NCI-H2081 treated with DMSO at 0.1 percent for 48 hours (cell line): ENCODE measurements around the gene DOC2B.
"Not testable (repeated sequence)": the region's sequence is repeated elsewhere in the genome, so short reads cannot be mapped to it uniquely, and the experiment has no call there.

Experiments used
- DNase-seq: peaks from one replicate; lab custom pipeline; 2025; lab: John Stamatoyannopoulos, UW

DOC2B gene

DNA sequence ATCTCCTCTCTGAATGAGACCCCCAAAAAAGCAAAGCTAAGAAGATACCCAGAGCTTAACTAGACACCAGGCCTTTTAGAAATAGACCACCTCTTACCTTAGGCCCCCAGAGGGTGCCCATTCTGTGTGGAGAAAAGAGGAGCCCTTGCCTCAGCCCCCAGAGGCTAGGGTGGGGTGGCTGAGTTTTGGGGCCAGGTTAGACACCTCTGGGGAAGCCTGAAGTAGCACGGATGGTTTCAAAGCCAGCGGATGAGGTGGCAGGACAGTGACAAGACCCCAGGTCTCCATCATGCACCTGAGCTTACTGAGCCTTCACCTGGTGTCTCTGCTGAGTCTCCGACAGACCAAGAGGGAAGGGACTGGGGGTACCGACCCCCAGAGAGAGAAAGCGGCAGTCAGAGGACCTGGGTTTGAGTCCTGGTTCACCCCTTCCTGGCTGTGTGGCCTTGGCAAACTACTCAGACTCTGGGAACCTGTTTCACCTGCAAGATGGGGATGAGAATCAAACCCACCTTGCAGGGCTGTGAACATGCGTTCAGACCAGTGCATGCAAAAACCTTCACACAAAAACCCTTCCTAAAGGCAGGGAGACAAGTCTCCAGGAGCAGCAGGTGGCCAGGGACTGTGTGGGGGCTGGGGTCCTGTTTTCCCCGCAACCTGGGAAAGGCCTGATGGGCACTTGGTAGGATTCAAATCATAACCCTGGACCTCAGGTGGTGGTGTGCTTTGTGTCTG, 36.3 kb downstream of the DOC2B start:
- no peak for DNase-seq

DNA sequence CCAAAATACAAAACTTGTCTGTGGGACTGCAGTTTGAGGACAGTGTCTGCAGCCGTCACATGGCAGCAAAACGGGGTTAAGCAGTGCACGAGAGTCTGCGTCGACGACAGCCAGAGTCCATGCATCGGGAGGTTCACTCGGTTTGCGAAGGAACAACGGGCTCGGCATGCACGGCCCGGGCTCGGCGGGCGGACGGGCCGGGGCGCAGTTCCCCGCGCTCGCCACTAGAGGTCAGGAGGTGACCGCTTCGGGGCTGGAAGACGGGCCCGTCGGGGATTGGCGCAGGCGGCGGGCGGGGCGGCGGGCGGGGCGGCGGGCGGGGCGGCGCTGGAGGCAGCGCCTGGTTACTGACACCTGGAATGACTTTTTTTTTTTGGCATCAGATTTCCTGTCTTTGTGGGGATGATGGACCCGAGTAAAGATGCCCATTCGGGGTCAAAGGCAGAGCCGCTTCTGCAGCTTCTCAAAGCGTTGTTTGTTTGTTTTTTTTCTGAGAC, 37.6 kb downstream of the DOC2B start:
- no peak for DNase-seq

DNA sequence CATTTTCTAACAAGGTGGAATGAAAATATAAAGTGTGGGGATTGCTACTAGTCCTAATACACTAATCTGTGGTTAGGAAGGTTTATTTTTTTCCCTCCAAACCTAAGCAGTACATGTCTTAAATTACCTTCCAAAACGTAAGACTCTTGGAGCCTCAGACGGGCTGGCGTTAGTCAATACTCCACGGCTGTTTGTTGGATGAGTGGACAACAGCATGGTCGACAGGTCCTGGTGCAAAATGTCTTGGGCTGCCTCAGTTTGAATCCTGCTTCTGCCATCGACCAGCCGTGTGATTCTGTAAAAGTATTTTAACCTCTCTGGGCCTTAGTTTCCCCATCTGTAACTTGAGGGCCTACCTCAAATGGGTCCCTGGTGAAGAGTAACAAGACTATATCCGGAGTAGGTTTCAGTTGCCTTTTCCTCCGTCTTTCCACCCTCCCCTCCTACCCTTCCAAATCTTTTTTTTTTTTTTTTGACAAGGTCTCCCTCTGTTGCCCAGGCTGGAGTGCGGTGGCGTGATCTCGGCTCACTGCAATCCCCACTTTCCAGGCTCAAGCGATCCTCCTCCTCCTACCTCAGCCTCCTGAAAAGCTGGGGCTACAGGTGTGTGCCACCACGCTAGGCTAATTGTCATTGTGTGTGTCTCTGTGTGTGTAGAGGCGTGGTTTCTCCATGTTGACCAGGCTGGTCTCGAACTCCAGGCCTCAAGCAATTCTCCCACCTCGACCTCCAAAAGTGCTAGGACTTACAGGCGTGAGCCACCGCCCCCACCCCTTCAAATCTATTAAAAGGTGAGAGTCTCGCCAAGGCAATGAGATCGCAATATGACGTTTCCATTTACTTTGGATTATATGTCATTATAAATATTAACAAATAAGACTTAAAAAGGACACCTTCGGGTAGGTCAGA, 38.3 kb downstream of the DOC2B start:
- DNase-seq = no peak

DNA sequence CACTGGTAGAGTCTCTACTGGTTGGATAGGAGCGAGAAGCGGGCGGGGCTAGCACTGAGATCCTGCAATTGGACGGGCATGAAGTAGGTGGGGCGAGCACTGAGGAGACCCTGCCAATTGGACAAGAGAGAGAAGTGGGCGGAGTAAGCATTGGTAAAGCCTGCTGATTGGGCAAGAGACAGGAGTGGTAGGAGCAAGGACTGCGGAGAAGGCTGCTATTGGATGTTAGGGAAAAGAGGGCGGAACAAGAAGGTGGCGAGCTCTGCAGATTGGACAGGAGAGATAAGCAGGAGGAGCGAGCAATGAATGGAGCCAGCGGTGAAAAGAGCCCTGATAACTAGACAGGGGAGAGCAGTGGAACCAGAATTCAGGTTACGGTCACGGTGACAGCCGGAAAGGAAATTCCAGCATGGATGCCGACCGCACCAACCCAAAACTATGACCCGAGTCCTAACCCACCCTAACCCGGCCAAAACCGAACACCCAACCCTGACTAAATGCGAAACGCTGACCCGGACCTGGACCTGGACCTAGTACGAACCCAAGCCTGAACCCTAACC, 39.3 kb downstream of the DOC2B start:
- no peak for DNase-seq

DNA sequence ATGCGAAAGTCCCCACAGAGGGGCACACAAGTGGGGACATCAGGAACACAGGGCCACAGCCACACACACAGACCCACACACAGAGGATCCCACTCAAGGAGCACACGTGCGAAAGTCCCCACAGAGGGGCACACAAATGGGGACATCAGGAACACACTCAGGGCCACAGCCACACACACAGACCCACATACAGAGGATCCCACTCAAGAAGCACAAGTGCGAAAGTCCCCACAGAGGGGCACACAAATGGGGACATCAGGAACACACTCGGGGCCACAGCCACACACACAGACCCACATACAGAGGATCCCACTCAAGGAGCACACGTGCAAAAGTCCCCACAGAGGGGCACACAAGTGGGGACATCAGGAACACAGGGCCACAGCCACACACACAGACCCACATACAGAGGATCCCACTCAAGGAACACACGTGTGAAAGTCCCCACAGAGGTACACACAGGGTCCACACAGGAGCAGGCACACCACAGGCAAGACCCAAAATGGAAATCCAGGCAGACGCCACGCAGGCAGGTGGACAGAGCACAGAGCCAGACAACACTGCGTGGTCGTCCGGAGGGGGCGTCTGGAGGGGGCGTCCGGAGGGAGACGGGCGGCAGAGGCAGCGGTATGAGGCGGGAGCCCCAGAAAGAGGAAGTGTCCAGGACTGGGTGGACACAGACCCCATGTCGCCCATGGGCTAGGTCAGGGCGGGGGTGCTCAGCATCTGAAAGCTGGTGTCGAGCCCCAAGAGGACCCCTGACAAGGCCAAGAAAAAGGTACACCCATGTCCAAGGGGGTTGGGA, 41.8 kb downstream of the DOC2B start:
- DNase-seq = not testable (repeated sequence)

DNA sequence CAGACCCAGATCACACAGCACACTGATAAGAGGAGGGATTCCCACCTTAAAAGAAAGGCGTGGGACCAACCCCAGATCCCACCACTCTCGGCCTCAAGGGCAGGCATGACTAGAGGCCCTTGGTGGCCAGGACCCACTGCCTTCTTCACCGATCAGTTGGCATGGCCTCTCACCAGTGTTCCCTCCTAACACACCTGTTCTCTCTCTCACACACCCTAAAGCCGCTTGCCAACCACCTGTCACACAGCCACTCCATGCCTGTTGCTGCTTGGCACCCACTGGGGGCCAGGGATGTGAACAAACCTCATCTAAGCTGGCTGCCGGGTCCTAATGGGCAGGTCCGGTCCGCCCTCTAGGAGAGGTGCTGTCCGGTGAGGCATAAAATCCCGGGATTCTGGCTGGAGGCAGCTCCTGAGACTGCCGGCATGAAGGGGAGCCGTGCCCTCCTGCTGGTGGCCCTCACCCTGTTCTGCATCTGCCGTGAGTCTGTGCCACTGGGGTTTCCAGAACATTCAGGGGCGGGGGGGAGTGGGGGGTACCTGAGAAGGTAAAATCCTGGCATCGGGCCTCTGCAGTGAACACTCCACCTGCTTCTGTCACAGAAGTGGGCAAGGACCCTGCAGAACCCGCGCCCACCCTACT, 44.2 kb downstream of the DOC2B start, which contains the start of gene SCGB1C2:
Gene SCGB1C2 (plus strand): TSS at position 404 of the 642 bp plus-strand sequence. CDS start 22 bp downstream, at position 426.
- not testable (repeated sequence) for DNase-seq

DNA sequence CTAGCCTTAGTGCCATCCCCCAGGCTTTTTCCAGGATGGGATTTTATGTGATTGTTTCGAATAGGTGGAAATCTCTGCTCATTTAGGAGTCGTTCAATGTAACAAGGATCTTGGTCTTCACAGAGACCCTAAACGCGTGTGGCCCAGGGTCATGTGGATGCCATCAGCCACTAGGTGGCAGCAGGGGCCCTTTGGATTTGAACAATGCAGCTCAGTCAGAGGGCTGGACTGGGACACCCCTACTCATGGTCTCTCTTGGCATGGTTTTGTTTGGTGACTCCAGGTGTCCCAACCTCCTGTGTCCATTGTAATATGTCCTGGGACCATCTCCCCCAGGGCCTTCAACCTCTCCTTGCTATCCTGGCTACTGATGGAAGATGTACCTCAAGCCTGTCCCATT, 44.9 kb downstream of the DOC2B start:
- DNase-seq = not testable (repeated sequence)

DNA sequence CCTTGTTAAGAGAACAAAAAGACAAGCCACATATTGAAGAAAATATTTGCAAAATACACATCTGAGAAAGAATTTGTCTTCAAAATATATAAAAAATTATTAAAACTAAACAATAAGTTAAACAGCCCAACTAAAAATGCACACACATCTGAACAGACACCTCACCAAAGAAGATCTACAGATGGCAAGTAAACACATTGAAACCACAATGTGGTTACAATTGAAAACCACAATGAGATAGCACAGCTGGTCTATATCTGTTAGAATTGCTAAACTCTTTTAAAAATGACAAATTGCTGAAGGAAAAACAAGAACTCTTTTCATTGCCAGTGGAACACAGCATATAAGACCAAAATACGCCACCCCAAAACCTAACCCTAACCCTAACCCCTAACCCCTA, 45.6 kb downstream of the DOC2B start:
- not testable (repeated sequence) for DNase-seq

DNA sequence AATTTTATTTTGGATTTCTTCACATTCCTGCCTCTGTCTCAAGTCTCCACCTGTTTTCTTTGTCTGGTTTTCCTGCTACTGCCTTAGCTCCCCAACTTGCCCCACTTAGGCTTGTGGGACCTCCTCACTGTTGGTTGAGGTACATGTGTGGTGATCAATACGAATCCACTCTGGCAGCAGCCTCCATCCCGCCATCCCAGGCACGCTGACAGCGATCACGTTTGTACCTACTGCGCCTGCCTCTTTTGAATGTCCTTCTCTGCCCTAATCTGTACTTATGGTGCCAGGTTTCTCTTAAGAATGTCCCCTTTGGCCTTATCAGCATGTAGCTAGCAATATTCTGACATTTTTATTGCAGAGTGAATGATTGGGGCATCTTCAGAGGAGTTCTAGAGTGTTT, 46.4 kb downstream of the DOC2B start:
- DNase-seq = not testable (repeated sequence)

DNA sequence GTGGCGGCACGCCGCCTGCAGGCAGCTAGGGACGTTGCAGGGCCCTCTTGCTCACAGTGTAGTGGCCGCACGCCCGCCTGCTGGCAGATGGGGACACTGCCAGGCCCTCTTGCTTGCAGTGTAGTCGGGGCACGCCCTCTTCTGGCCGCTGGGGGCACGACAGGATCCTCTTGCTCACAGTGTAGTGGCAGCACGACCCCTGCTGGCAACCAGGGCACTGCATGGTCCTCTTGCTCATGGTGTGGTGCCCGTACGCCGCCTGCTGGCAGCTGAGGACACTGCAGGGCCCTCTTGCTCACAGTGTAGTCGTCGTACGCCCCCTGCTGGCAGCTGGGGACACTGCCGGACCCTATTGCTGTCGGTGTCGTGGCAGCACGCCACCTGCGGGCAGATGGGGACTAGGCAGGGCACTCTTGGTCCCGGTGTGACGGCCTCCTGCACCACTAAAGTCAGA, 47.1 kb downstream of the DOC2B start:
- DNase-seq = not testable (repeated sequence)

DNA sequence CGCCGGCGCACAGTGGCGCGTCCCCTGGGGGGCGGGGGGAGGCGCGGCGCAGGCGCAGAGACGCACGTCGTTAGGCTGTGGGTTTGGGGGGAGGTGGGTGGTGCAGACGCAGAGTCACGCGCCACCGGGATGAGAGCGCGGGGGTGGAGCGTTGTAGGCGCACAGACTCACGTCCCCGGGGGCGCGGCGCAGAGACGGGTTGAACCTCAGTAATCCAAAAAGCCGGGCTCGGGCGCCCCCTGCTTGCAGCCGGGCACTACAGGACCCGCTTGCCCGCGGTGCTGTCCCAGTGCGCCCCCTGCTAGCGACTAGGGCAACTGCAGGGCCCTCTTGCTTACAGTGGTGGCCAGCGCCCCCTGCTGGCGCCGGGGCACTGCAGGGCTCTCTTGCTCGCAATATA, 47.5 kb downstream of the DOC2B start:
- not testable (repeated sequence) for DNase-seq

DNA sequence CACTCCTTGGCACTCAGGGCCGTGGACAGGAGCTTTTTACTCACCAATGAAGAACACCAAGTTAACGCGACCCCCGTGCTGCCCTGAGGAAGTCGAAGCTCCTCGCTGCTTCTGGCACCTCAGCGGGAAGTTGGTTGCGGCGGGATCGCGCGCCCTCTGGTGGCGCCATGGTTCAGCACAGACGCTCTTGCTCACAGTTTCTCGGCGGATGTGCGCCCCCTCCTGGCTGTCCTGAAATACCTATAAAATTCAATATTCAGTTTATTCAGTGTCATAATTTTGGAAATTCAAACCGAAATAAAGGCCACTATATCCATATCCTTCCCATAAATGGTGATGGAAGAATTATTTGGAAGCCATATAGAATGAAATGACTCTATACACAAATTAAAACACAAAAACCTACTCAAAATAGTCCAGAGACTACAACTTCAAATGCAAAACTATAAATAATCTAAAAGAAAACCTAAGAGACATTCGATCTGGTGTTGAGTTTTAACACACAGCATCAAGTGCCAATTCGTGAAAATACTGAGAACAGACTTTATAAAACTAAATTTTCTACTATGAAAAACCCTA, 63.0 kb downstream of the DOC2B start:
- not testable (repeated sequence) for DNase-seq

DNA sequence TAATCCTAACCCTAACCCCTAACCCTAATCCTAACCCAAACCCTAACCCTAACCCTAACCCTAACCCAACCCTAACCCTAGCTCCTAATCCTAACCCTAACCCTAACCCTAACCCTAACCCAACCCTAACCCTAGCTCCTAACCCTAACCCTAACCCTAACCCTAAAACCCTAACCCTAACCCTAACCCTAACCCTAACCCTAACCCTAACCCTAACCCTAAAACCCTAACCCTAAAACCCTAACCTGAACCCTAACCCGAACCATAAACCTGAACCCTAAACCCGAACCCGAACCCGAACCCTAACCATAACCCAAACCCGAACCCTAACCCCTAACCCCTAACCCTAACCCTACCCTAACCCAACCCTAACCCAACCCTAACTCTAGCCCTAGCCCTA, 68.3 kb downstream of the DOC2B start:
- DNase-seq = not testable (repeated sequence)
